HG03108 (cell line): ENCODE results near the gene SERPINE3.

ENCODE experiments used
- ATAC-seq: cut with Tn5 transposase; IDR thresholded peaks from one replicate; pipeline ENCODE4 v1.9.1; 2021; ENCODE audit warnings: moderate library complexity; ENCODE audit not compliant: unreplicated experiment

Gene SERPINE3

DNA sequence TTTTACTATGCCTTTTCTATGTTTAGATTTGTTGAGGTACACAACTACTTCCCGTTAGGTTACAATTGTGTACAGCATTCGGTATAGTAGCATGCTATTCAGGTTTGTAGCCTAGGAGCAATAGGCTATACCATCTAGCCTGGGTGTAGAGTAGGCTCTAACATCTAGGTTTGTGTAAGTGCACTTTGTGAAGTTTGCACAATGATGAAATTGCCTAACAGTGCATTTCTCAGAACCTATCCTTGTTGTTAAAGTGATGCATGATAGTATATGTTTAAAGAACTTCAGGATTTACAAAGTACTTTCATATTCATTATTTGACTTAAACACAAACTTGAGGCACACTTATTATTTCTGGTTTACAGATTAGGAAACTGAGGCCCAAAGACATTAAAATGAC, 11.5 kb upstream of the SERPINE3 start:
- no peak for ATAC-seq

DNA sequence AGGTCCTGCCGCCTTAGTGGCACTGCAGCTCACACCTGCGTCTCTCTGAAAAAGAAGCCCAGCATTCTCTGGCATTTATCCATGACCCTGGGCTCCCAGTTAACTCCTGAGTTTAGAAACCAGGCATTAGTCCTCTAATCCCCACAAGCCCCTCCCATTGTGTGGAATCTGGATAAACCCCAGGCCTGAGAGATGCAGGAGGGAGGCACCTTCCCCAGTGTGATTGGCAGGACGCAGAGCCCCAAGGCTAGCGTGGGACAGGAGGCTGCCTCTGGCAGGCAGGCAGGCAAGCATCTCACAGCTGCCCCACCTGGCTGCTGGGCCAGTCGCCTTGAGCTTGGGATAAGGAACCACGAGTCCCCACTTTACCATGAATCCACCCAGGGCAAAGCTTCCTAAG, 11.0 kb upstream of the SERPINE3 start:
- ATAC-seq: no peak

DNA sequence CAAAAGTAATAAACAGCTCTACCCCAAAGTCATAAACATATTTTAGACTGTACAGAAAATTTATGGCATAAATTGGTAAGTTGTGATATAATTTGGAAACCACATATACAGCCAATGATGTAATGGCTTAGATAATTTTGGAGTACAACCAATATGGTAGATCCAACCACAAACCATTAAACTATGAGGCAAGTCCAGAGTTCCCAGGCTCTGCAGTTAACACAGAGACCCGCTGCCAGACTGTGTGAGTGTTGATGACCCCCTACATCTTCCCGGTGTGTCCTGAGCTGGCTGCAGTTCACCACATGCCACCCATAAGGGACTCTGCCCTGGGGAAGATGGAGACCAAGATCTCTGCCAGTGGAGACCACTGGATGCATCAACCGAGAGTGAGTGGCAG, 9.9 kb upstream of the SERPINE3 start:
- no peak for ATAC-seq

DNA sequence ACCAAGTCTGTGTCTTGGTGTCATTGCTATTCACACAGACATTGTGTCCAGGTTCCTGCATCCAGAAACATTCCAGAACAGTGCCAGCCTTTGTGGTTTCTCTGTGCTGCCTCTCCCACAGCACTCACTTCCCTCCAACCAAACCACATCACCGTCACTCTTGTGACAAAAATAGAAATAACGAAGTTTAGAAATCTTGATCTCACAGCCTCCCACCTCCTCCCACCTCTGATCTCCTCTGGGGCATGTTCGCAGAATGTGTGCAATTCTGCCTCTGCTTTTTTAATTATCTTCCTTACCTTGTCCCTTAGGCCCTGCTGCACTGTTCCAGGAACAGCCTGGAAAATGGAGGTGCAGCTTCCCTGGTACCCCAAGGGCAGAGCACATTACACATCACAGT, 8.7 kb upstream of the SERPINE3 start:
- ATAC-seq: no peak

DNA sequence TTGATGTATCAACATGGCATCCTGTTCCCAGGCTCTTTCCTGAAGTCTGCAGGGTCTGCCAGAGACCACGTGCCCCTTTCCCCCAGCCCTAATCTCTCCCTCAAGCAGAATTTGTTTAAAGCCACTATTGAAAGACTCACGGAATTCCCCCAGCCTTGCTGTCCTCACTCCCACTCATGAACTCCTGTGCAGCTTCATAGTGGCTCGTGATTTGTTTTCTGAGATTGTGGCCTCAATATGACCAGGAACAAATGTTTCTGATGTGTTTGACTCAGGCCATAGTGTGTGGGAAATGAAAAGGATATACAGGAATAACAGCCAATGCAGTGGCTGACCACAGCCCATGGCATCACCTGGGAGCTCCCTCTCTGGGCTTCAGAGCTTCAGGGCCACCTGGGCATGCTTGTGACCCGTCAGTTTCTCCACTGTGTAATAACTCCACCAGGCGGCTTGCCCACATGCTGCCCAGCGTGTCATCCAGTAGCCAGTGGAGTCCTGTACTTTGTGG, 8.1 kb upstream of the SERPINE3 start:
- ATAC-seq: no peak

- no peak for ATAC-seq
Measured at GRCh38 chr13:51332566-51333361, 6.7 kb upstream of the SERPINE3 start.

GRCh38 chr13:51333421-51333820, 6.1 kb upstream of the SERPINE3 start:
- ATAC-seq: no peak

DNA sequence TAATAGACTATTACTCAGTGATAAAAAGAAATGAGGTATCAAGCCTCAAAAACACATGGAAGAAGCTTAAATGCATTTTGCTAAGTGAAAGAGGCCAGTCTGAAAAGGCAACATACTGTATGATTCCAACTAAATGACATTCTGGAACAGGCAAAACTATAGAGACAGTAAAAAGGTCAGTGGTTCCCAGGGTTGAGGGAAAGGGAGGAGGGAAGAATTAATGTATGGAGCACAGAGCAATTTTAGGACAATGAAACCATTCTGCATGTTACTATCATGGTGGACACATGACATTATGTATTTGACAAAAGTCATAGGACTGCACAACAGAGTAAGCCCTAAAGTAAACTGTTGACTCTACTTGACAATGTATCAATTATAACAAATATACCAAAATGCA, 5.7 kb upstream of the SERPINE3 start:
- ATAC-seq: no peak

GRCh38 chr13:51336746-51337145, 2.7 kb upstream of the SERPINE3 start:
- ATAC-seq: no peak

- no peak for ATAC-seq
Measured at GRCh38 chr13:51339952-51340732, 651 bp downstream of the SERPINE3 start.

DNA sequence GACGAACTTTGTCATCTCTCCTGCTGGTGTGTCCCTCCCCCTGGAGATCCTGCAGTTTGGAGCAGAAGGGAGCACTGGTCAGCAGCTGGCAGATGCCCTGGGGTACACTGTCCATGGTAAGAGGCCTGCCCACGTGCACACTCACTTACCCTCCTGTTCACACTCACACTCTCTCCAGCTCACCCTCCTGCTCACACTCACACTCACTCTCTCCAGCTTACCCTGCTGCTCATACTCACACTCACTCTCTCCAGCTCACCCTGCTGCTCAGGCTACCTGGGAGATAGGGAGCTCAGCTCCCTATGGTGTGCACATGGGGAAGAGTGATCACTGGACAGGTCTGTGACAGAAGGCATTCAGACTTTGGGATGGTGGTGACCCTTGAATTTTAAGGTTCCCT, 1.7 kb downstream of the SERPINE3 start:
- no peak for ATAC-seq

GRCh38 chr13:51341791-51342190, 2.3 kb downstream of the SERPINE3 start:
- no peak for ATAC-seq

GRCh38 chr13:51342706-51343105, 3.2 kb downstream of the SERPINE3 start:
- ATAC-seq: no peak

- ATAC-seq: no peak
Measured at GRCh38 chr13:51343475-51343874, 4.0 kb downstream of the SERPINE3 start.

DNA sequence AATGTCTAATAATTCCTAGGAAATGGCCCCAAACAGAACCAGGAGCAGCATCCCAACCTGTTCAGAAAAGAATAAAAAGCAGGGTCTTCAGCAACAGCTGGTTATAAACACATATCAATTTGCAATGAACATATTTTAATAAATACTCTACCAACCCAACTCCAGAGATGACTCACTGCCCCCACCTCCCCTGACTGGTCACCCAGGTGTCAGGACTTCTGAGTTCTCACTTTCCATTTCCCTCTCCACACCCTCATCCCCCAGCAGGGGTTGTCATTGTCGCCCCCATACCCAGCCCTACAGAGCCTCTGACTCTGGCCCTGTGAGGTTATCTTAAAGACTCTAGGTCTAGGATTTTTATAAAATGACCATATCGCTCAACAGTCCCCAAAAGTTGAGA, 6.9 kb downstream of the SERPINE3 start:
- ATAC-seq: no peak

DNA sequence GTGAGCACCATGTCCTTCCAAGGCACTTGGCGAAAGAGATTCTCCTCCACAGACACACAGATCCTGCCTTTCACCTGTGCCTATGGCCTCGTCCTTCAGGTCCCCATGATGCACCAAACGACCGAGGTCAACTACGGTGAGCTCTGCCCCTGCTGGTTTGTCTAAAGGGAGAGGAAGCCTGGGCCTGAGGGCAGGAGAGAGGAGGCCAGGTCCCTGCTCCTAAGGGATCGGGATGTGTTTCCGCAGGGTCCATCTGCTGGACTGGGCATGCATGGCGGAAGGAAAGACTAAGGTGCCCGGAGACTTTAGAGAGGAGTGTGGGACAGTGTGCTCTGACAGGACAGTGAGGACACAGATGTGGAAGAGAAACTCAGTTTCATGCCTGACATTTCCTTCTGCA, 7.6 kb downstream of the SERPINE3 start:
- no peak for ATAC-seq

DNA sequence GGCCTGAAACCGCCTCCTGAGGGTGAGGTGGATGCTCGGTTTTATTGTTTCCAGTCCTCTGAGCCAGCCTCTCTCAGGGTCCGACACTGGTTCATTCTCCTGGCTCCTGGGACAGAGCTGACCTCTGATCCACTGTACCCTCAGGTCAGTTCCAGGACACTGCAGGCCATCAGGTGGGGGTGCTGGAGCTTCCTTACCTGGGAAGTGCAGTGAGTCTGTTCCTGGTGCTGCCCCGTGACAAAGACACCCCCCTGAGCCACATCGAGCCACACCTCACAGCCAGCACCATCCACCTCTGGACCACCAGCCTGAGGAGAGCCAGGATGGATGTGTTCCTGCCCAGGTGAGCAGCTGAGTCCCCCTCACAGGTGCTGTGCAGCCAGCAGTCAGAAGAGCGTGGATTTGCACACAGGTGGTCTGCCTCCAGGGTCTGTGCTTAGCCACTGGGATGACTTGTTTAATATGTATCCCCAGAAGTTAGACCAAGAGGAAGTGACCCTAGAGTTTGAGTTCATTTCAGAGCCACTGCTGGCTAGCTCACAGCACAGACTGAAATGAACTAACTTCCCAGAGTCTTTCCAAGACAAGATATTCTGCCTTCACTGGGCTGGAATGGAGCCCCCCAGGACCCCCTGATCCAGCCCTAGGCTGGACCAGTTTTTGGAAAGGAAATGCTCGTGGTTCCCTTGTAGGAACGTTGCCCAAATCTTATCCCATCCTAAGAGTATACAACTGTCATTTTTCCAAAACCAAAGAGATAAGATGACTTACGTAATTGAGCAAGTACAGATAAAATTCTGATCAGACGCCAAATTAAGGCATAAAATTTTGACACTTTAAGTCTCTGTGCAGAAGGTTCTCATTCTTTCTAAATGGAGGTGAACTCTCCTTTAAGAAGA, 8.8 kb downstream of the SERPINE3 start:
- ATAC-seq: no peak

DNA sequence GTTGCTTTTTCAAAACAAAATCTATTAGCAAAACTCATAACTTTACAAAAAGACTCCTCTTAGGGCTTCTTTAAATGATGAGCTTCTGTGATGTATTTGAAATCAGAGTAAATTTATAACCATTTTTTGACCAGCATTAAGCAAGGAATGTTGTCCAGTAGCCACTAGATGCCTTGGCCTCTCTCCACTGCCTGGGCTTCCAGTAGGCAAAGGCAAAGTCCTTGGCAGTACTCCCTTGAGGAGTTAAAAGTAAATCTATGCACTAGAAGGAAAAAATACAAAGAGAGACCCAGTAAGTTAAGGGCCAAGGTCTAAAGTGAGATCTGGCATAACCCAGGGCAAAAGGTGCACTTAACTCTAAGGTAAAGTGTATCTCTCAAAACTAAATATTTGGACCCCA, 9.5 kb downstream of the SERPINE3 start:
- ATAC-seq: no peak

GRCh38 chr13:51355217-51355616, 15.7 kb downstream of the SERPINE3 start:
- no peak for ATAC-seq

- no peak for ATAC-seq
Measured at GRCh38 chr13:51357928-51358595, 18.6 kb downstream of the SERPINE3 start.

GRCh38 chr13:51359352-51359751, 19.9 kb downstream of the SERPINE3 start:
- ATAC-seq: no peak
